Type B pancreatic cell (in vitro differentiated cells): Measurements from ENCODE around the gene KPNA2. TPM values are rescaled to one million over a fixed set of nuclear protein-coding genes. Genes with fewer than 3 reads are reported as not detected.
"Not testable (repeated sequence)": the region's sequence is repeated elsewhere in the genome, so short reads cannot be mapped to it uniquely, and the experiment has no call there.

Source experiments
- DNase-seq: peaks from one replicate; pipeline ENCODE4 v3.0.0; 2021; ENCODE audit warnings: mixed read lengths; ENCODE audit not compliant: unreplicated experiment; ENCODE audit errors: extremely low spot score
- H3K27ac Mint-ChIP-seq: 2 replicates; pipeline ENCODE4 v1.8.0; 2021; ENCODE audit warnings: mild to moderate bottlenecking, mixed read lengths
- H3K27me3 Mint-ChIP-seq: 2 replicates; pipeline ENCODE4 v1.8.0; 2021; ENCODE audit warnings: mixed read lengths
- H3K36me3 Mint-ChIP-seq: 2 replicates; pipeline ENCODE4 v1.8.0; 2021; ENCODE audit warnings: mixed read lengths
- H3K4me1 Mint-ChIP-seq: one replicate; pipeline ENCODE4 v1.8.0; 2021; ENCODE audit warnings: mixed read lengths; ENCODE audit not compliant: unreplicated experiment
- H3K4me3 Mint-ChIP-seq: 2 replicates; pipeline ENCODE4 v1.8.0; 2021; ENCODE audit warnings: mild to moderate bottlenecking, mixed read lengths
- H3K9me3 Mint-ChIP-seq: 2 replicates; pipeline ENCODE4 v1.8.0; 2021; ENCODE audit warnings: mixed read lengths
- CTCF ChIP-seq: fragments of 200-600 bp; sonication (generic); conservative IDR thresholded peaks from 2 replicates; pipeline ENCODE4 v1.5.0; 2021; ENCODE audit warnings: antibody characterized with exemption, mild to moderate bottlenecking
- total RNA-seq: library from RNA; stranded (reverse); gene quantifications from 2 replicates; pipeline ENCODE4 v1.2.1, GENCODE V29; 2021; ENCODE audit warnings: low replicate concordance

The KPNA2 gene
- total RNA-seq, 1 donor from 2014 or later, result 211 TPM

DNA sequence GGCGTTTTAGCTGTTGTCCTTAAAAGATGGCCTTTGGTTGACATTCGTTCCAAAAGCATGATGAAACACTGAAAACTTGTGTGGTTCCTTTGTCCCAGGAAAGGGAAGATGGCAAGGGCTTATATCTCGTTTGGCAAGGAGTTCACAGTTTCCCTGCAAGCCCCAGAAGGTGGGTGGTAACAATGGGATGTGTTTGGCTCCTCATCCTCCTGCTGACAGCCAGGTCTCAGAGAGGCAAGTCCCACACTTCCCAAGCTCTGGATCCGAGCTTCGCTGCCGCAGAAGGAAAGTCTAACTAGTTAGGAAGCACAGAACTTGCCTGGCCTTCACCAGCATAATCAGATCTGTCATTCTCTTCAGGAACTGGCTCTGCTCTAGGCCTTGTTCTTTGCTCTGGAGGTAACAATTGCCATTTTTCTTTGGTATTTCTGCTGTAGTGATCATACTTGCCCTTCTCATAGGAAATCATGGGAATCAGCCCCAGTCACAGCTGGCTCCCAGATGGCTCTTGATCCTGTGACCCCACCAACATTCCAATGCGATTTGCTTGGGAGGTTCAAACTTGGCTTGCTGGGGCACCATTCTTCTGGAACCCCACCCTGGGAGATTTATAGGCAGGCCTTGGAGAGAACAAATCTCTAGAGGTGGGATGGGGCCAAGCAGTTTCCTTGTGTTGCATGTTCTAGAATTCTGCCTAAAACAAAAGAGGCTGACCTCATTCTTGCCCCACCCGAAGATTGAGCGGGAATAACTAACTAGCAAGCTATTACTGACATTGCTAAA, 17.9 kb downstream of the KPNA2 start:
- Mint-ChIP-seq H3K4me3 (no peak overlapping the region), H3K27ac (peak overlapping the region; percentile 84), H3K36me3 (no peaks in the 10 kb centered on the region), H3K4me1 (peaks cover 15% of the 10 kb centered on the region), H3K9me3 (no peaks in the 10 kb centered on the region), H3K27me3 (no peaks in the 10 kb centered on the region)
- no peak for TF ChIP-seq CTCF
- DNase-seq, result no peak

GRCh38 chr17:68054296-68054900, 18.9 kb downstream of the KPNA2 start:
- H3K27ac Mint-ChIP-seq, result peak overlapping the region; percentile 84
- peak overlapping the region; percentile 30 for H3K4me3 Mint-ChIP-seq
- TF ChIP-seq CTCF, result no peak

DNA sequence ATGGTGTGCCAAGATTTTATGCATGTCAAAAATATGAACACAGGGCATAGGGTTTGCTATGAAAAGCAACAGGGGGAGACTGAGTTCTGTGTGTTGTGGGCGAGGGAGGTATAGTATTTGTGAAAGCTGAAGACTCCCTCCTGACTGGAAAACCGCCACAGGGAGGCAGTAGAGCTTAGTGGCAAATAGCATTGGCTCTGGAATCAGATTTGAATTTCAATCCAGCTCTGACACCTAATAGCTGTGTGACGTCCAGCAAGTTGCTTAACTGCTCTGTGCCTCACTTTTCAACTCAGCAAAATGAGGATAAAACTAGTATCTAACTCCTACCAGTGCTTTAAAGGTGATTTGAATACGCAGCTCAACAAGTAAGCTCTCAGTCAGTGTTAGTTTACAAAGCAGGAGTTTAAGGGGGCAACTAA, 22.0 kb downstream of the KPNA2 start:
- TF ChIP-seq CTCF, result peak; percentile 63
- Mint-ChIP-seq H3K4me3 (no peak overlapping the region), H3K27ac (no peak overlapping the region), H3K27me3 (no peaks in the 10 kb centered on the region), H3K9me3 (no peaks in the 10 kb centered on the region), H3K36me3 (no peaks in the 10 kb centered on the region), H3K4me1 (peaks cover 19% of the 10 kb centered on the region)
- no peak for DNase-seq

More at GRCh38 chr17:68054296-68054900, 18.9 kb downstream of the KPNA2 start:
- Mint-ChIP-seq H3K27me3 (no peaks in the 10 kb centered on the region), H3K36me3 (no peaks in the 10 kb centered on the region), H3K4me1 (peaks cover 15% of the 10 kb centered on the region), H3K9me3 (no peaks in the 10 kb centered on the region)
- no peak for DNase-seq

DNA sequence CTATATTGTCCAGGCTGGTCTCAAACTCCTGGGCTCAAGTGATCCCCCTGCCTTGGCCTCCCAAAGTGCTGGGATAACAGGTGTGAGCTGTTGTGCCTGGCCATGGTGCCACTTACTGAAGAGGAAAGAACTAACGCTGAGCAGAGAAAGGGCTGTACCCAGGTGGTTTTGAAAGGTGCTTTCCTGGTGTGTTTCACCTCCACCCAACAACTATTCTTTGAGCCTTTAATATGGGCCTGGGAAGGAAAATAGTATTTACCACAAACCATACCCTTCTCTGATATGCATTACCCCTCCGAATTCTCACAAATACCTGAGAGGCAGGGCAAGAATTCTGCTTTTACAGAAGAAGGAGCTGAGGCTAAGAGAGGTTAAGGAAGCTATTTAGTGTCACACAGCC, 24.8 kb downstream of the KPNA2 start:
- Mint-ChIP-seq H3K9me3 (no peaks in the 10 kb centered on the region), H3K4me3 (no peak overlapping the region), H3K36me3 (no peaks in the 10 kb centered on the region), H3K4me1 (peaks cover 5% of the 10 kb centered on the region), H3K27me3 (no peaks in the 10 kb centered on the region), H3K27ac (no peak overlapping the region)
- DNase-seq, result no peak
- no peak for TF ChIP-seq CTCF

GRCh38 chr17:68061512-68062313, 26.2 kb downstream of the KPNA2 start:
- H3K4me3 Mint-ChIP-seq, result no peak overlapping the region
- H3K4me1 Mint-ChIP-seq, result peaks cover 5% of the 10 kb centered on the region
- H3K36me3 Mint-ChIP-seq, result no peaks in the 10 kb centered on the region
- no peaks in the 10 kb centered on the region for H3K9me3 Mint-ChIP-seq
- H3K27ac Mint-ChIP-seq, result no peak overlapping the region
- no peak for DNase-seq
- no peak for TF ChIP-seq CTCF
- H3K27me3 Mint-ChIP-seq, result no peaks in the 10 kb centered on the region

DNA sequence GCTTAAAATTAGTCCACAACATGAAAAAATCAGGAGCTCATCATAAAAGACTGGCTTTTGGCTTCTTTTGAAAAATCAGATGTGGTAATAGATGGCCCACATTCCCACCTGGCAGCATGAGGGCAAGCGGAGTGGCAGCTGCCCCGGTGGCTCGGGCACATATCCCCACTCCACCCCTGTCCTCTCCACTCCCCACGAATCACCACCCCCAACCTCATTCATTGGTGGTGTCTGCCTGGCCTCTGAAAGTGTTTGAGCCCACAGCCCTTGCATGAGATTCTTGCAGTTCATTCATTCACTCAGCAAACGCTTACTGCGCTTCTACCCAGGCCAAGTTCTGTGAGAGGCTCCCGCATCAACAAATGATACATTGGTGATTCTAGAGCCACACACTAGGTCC, 29.8 kb downstream of the KPNA2 start:
- not testable (repeated sequence) for H3K27ac Mint-ChIP-seq, H3K9me3 Mint-ChIP-seq, H3K4me1 Mint-ChIP-seq, H3K36me3 Mint-ChIP-seq, DNase-seq, H3K27me3 Mint-ChIP-seq, H3K4me3 Mint-ChIP-seq

- H3K4me3 Mint-ChIP-seq, H3K4me1 Mint-ChIP-seq, DNase-seq, H3K27me3 Mint-ChIP-seq, H3K9me3 Mint-ChIP-seq, H3K27ac Mint-ChIP-seq, H3K36me3 Mint-ChIP-seq: not testable (repeated sequence)
Observed at GRCh38 chr17:68068512-68068911, 33.0 kb downstream of the KPNA2 start.

GRCh38 chr17:68070582-68071444, 35.3 kb downstream of the KPNA2 start:
- DNase-seq, H3K4me3 Mint-ChIP-seq, H3K4me1 Mint-ChIP-seq, H3K36me3 Mint-ChIP-seq, H3K27me3 Mint-ChIP-seq, H3K27ac Mint-ChIP-seq, H3K9me3 Mint-ChIP-seq: not testable (repeated sequence)
